ENCODE results near the gene PTGR3. TPM values are rescaled to one million over a fixed set of nuclear protein-coding genes. Genes with fewer than 3 reads are reported as not detected.

PTGR3 gene
- total RNA-seq, 4 donors from 2014 or later: 9.6 to 27.5 (median 20.1) TPM

- Histone ChIP-seq H3K4me1 (peaks cover 54 to 93% (median 83%) of the 10 kb centered on the region in 4 donors), H3K9me3 (no peaks in the 10 kb centered on the region), H3K4me3 (peak overlapping the region in 3 of 4 donors; percentile 12 to 18 (median 17)), H3K36me3 (no peaks in the 10 kb centered on the region), H3K27ac (replicated peaks in 1 of 4) (peak overlapping the region; percentile 20 to 72 (median 65)), H3K27me3 (no peaks in the 10 kb centered on the region)
- DNase-seq (ENCODE audit: extremely low spot score): no peak
- TF ChIP-seq POLR2A (IDR thresholded peaks at IDR 0.05; ENCODE audit: low read depth): no peak
- TF ChIP-seq POLR2AphosphoS5 (IDR thresholded peaks at IDR 0.05): no peak
- no peak for TF ChIP-seq EP300 (IDR thresholded peaks at IDR 0.05)
- no peak for TF ChIP-seq CTCF (IDR thresholded peaks at IDR 0.05)
- WGBS: 55% methylated on average over 1 of the region's 1 CpG
- intact Hi-C loops (cut with DNase I): no loop called here
Measured at GRCh38 chr18:75221397-75221796, 12.5 kb upstream of the PTGR3 start.

DNA sequence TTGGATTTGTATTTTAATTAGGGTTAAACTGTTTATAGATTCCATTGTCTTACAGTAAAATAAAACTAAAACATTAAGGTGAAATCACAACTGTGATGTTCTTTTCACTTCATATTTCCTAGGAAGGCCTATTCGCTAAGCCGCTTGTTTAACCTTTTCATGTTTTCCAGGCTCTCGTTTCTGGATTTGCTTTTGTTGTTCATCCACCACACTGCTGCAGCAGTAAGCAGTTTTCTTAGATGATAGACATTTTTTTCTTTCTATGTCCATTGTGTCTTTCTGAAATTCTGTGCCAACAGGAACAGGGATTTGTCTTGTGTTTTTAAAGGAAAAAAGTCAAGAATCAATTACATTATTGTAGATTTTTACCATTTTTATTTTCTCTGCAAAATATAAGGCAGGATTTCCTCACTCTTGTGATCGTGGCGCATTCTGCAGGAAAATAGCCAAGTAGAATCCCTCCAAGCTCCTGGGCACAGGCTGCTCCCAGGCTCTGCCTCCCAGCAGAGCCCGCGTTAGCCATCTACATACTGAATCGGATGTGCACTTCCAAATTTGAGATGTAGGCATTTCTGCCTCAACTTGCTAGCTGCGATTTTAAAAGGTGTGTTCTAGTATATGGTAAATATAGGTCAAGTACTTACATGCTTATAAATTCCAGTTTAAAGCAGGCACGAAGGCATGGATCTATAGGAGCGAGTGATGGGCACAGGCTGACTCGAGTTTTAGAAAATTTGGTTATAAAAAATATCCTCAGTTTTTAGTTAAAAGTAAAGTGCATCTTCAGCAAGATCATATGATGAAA is 11.8 kb upstream of the PTGR3 start:
- no peak for DNase-seq (ENCODE audit: extremely low spot score)
- Histone ChIP-seq H3K9me3 (no peaks in the 10 kb centered on the region), H3K36me3 (no peaks in the 10 kb centered on the region), H3K4me1 (peaks cover 58 to 91% (median 82%) of the 10 kb centered on the region in 4 donors), H3K4me3 (peak overlapping the region; percentile 2 to 18 (median 14)), H3K27ac (replicated peaks in 1 of 4) (peak overlapping the region; percentile 20 to 72 (median 65)), H3K27me3 (no peaks in the 10 kb centered on the region)
- WGBS: 70% methylated on average over 12 of the region's 12 CpGs
- intact Hi-C loops (cut with DNase I): no loop called here
- TF ChIP-seq POLR2AphosphoS5 (IDR thresholded peaks at IDR 0.05) (no peak), EP300 (IDR thresholded peaks at IDR 0.05) (no peak), POLR2A (IDR thresholded peaks at IDR 0.05; ENCODE audit: low read depth) (no peak), CTCF (IDR thresholded peaks at IDR 0.05) (no peak)

- H3K27ac ChIP-seq (replicated peaks in 1 of 4): peak overlapping the region; percentile 20 to 72 (median 65)
- WGBS: 80% methylated on average over 11 of the region's 11 CpGs
- intact Hi-C loops (cut with DNase I): no loop called here
Measured at GRCh38 chr18:75219745-75220375, 10.9 kb upstream of the PTGR3 start.

More at GRCh38 chr18:75219745-75220375, 10.9 kb upstream of the PTGR3 start:
- Histone ChIP-seq H3K4me3 (peak overlapping the region in 1 of 4 donors; percentile 17), H3K36me3 (no peaks in the 10 kb centered on the region), H3K4me1 (peaks cover 58 to 95% (median 89%) of the 10 kb centered on the region in 4 donors), H3K27me3 (no peaks in the 10 kb centered on the region), H3K9me3 (no peaks in the 10 kb centered on the region)
- DNase-seq (ENCODE audit: extremely low spot score): peak; percentile 70
- TF ChIP-seq POLR2A (IDR thresholded peaks at IDR 0.05; ENCODE audit: low read depth) (no peak), POLR2AphosphoS5 (IDR thresholded peaks at IDR 0.05) (no peak), CTCF (IDR thresholded peaks at IDR 0.05) (no peak), EP300 (IDR thresholded peaks at IDR 0.05) (no peak)

All from esophagus muscularis mucosa (tissue), 4 donors.